ENCODE results near the gene SUN2. TPM values are rescaled to one million over a fixed set of nuclear protein-coding genes. Genes with fewer than 3 reads are reported as not detected.

Gene SUN2
- total RNA-seq, 1 experiment from 2014 or later = 55.5 TPM

DNA sequence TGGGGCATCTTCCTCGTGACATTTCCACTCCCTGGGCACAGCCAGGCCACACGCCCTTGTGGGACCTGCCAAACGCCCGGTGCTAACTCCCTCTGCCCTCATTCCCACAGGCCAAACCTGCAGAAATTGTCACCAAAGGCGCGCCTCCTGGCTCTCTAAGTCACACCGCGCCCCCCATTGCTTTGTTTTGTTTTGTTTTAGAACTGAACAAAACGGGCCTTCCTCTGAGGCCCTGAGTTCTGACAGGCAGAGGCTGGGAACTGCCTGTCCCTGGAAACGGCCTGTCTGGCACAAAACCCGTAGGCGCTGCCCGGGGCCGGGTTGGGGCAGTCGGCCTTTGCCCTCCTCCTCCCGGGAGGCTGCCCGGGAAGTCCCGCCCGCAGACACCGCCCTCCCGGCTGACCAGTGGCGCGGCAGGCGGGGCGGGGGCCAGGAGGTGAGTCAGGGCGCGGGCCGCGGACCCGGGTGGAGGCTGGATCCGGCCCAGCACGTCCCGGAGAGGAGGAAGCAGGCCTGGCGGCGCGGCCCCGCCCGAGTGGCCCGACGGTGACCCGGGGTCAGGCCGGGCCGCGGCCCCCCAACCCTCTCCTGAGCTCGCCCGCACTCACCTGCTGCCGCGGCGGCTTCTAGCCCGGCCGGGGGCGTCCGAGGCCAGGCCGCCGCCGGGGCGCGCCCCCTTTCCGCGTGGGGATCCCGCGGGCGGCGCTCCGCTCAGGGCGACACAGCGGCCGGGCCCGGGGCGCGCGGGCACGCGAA, 465 bp downstream of the SUN2 start:
- peak; percentile 66 for DNase-seq
- POLR2A ChIA-PET (ENCODE audit: unreplicated experiment) = no interaction called here

DNA sequence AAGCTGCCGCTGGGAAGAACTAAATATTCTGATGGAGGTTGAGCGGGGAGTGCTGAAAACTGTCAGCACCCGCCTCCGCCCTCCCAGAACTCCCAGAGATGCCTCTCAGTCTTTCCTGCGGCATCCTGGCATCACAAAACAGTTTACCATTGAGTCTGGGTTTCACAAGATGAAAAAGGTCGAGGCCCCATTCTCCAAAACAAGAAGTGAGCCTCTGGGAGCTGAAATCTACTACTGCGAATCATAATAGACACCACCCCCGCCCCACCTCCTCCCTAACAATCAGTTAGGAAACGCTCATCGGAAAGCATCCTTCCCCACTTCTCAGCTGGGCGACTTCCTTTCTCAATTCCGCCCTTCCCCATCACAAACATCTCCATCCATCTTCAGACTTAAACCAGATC, 1.0 kb downstream of the SUN2 start:
- Histone ChIP-seq H3F3A (ENCODE audit: low read length, unreplicated experiment) (no peaks in the 10 kb centered on the region), H3K9me2 (replicated peaks; ENCODE audit: low read length) (no peaks in the 10 kb centered on the region), H3K9me3 (ENCODE audit: low read length) (no peaks in the 10 kb centered on the region), H3K79me2 (ENCODE audit: low read length) (peaks cover 15% of the 10 kb centered on the region), H4K20me1 (ENCODE audit: low read length) (no peaks in the 10 kb centered on the region), H3K4me2 (ENCODE audit: low read length) (peak overlapping the region; percentile 93), H2AFZ (ENCODE audit: low read length) (peak overlapping the region; percentile 72; the same call in 1 of the 2 replicates), H3K4me1 (ENCODE audit: insufficient read depth, low read length) (peaks cover 23% of the 10 kb centered on the region), H3K4me3 (ENCODE audit: low read length) (peak overlapping the region; percentile 82), H3K36me3 (ENCODE audit: low read depth, low read length) (no peaks in the 10 kb centered on the region), H3K9ac (ENCODE audit: low read length) (peak overlapping the region; percentile 44), H3K27ac (ENCODE audit: low read length) (peak overlapping the region; percentile 75), H3K27me3 (ENCODE audit: low read length) (no peaks in the 10 kb centered on the region)
- DNase-seq = no peak
- TF ChIP-seq, protein P1, sequence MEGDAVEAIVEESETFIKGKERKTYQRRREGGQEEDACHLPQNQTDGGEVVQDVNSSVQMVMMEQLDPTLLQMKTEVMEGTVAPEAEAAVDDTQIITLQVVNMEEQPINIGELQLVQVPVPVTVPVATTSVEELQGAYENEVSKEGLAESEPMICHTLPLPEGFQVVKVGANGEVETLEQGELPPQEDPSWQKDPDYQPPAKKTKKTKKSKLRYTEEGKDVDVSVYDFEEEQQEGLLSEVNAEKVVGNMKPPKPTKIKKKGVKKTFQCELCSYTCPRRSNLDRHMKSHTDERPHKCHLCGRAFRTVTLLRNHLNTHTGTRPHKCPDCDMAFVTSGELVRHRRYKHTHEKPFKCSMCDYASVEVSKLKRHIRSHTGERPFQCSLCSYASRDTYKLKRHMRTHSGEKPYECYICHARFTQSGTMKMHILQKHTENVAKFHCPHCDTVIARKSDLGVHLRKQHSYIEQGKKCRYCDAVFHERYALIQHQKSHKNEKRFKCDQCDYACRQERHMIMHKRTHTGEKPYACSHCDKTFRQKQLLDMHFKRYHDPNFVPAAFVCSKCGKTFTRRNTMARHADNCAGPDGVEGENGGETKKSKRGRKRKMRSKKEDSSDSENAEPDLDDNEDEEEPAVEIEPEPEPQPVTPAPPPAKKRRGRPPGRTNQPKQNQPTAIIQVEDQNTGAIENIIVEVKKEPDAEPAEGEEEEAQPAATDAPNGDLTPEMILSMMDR (conservative IDR thresholded peaks at IDR 0.05; ENCODE audit: low read depth, low read length) = no peak
- no peak for TF ChIP-seq EZH2phosphoT487 (IDR thresholded peaks at IDR 0.05; ENCODE audit: borderline replicate concordance, low read length)
- no peak for TF ChIP-seq EZH2 (IDR thresholded peaks at IDR 0.05; ENCODE audit: low read length, unreplicated experiment)
- ChIA-PET POLR2A (ENCODE audit: unreplicated experiment) (no interaction called here), CTCF (no interaction called here)
- TSS peak; percentile 46 for BruUV-seq (replicated peaks)
- no peak; the same call in 1 of the 2 replicates for ATAC-seq
- intact Hi-C loops (cut with micrococcal nuclease) = no loop called here

More for the DNA sequence above, 465 bp downstream of the SUN2 start:
- Histone ChIP-seq H3F3A (ENCODE audit: low read length, unreplicated experiment) (no peaks in the 10 kb centered on the region), H3K4me3 (ENCODE audit: low read length) (peak overlapping the region; percentile 82), H3K4me2 (ENCODE audit: low read length) (peak overlapping the region; percentile 93), H3K27ac (ENCODE audit: low read length) (peak overlapping the region; percentile 75), H3K79me2 (ENCODE audit: low read length) (peaks cover 15% of the 10 kb centered on the region), H3K9me2 (replicated peaks; ENCODE audit: low read length) (no peaks in the 10 kb centered on the region), H3K4me1 (ENCODE audit: insufficient read depth, low read length) (peaks cover 23% of the 10 kb centered on the region), H3K9ac (ENCODE audit: low read length) (peak overlapping the region; percentile 44), H3K36me3 (ENCODE audit: low read depth, low read length) (no peaks in the 10 kb centered on the region), H2AFZ (ENCODE audit: low read length) (peak overlapping the region; percentile 72; the same call in 1 of the 2 replicates), H3K27me3 (ENCODE audit: low read length) (no peaks in the 10 kb centered on the region), H3K9me3 (ENCODE audit: low read length) (no peaks in the 10 kb centered on the region), H4K20me1 (ENCODE audit: low read length) (no peaks in the 10 kb centered on the region)
- intact Hi-C loops (cut with micrococcal nuclease) = no loop called here
- BruUV-seq (replicated peaks) = no TSS peak
- CTCF ChIA-PET = no interaction called here
- no peak for TF ChIP-seq EZH2 (IDR thresholded peaks at IDR 0.05; ENCODE audit: low read length, unreplicated experiment)
- TF ChIP-seq, protein P1 (conservative IDR thresholded peaks at IDR 0.05; ENCODE audit: low read depth, low read length) = no peak
- TF ChIP-seq EZH2phosphoT487 (IDR thresholded peaks at IDR 0.05; ENCODE audit: borderline replicate concordance, low read length) = no peak
- peak; percentile 74 for ATAC-seq

All from PC-3 (cell line).